Esophagus squamous epithelium (tissue), 4 donors: ENCODE data around the gene ZIC2.

ENCODE experiments used
- CTCF ChIP-seq, 6 experiments: fragments of 450-650 bp in 4 of 6; fragments of 200-600 bp in 2 of 6; sonication (generic) in 2 of 6; IDR thresholded peaks; one replicate each; pipeline ENCODE4 v1.5.1; 2016 to 2019; ENCODE audit warnings: antibody characterized with exemption in 6 of 6, mild to moderate bottlenecking in 4 of 6, moderate library complexity in 4 of 6
- POLR2A ChIP-seq, 4 donors: fragments of 450-650 bp; IDR thresholded peaks; one replicate each; pipeline ENCODE4 v1.6.1; 2017; ENCODE audit warnings: antibody characterized with exemption in 4 of 4, mild to moderate bottlenecking in 4 of 4, moderate library complexity in 3 of 4

GRCh38 chr13:99996381-99996973 is 14.9 kb downstream of the ZIC2 start:
- TF ChIP-seq POLR2A (IDR thresholded peaks at IDR 0.05): no peak
- no peak for TF ChIP-seq CTCF (IDR thresholded peaks at IDR 0.05)
